WTC11 (cell line): ENCODE results near the gene TMEM185B. TPM values are rescaled to one million over a fixed set of nuclear protein-coding genes. Genes with fewer than 3 reads are reported as not detected.
A peak's percentile ranks its signal among the peaks of the same experiment; 100 is the strongest.

Experiments used
- ATAC-seq: fragments of 200-7000 bp; cut with Tn5 transposase; 2 replicates; pipeline ENCODE4 v1.10.0; 2021; ENCODE audit warnings: mild to moderate bottlenecking, moderate library complexity
- CTCF ChIA-PET: fragments of 300-600 bp; sonication (Branson Sonifier 250); formaldehyde crosslinking; loops from one replicate; lab custom pipeline; 2021; ENCODE audit warnings: antibody characterized with exemption; lab: Charles Lee
- POLR2A ChIA-PET: fragments of 350-600 bp; sonication (Branson Sonifier 250); formaldehyde crosslinking; loops from one replicate; lab custom pipeline; 2021; ENCODE audit warnings: antibody characterized with exemption; lab: Charles Lee
- DNase-seq: peaks from one replicate; pipeline ENCODE4 v3.0.0; 2021; ENCODE audit warnings: low spot score
- H3K27ac Mint-ChIP-seq: 2 replicates; pipeline ENCODE4 v1.8.0; 2021; ENCODE audit warnings: mixed read lengths
- H3K27me3 Mint-ChIP-seq: 2 replicates; pipeline ENCODE4 v1.8.0; 2021; ENCODE audit warnings: low read depth, mild to moderate bottlenecking, moderate library complexity, mixed read lengths
- H3K36me3 Mint-ChIP-seq: 2 replicates; pipeline ENCODE4 v1.8.0; 2021; ENCODE audit warnings: mixed read lengths
- H3K4me1 Mint-ChIP-seq: 2 replicates; pipeline ENCODE4 v1.8.0; 2022; ENCODE audit warnings: mixed read lengths
- H3K4me3 Mint-ChIP-seq: 2 replicates; pipeline ENCODE4 v1.8.0; 2021; ENCODE audit warnings: mild to moderate bottlenecking, moderate library complexity, mixed read lengths
- H3K9me3 Mint-ChIP-seq: 2 replicates; pipeline ENCODE4 v1.8.0; 2021; ENCODE audit warnings: mixed read lengths
- SMAD4 ChIP-seq: sonication (generic); formaldehyde crosslinking; IDR thresholded peaks from 2 replicates; pipeline ENCODE4 v1.8.0; 2022; ENCODE audit warnings: mild to moderate bottlenecking, missing genetic modification reagents
- TP53 ChIP-seq: sonication (generic); formaldehyde crosslinking; IDR thresholded peaks from 2 replicates; pipeline ENCODE4 v1.8.1; 2023; ENCODE audit warnings: mild to moderate bottlenecking, missing genetic modification reagents
- total RNA-seq: library from RNA; stranded (reverse); gene quantifications from 3 replicates; pipeline ENCODE4 v1.2.3, GENCODE V29; 2021
- TF ChIP-seq, protein P1 (sequence below): fragments of 200-600 bp; IDR thresholded peaks from 2 replicates; pipeline ENCODE4 v1.8.0; 2022; ENCODE audit warnings: antibody characterized with exemption
- TF ChIP-seq, protein P2 (sequence below): sonication (generic); formaldehyde crosslinking; IDR thresholded peaks from 2 replicates; pipeline ENCODE4 v1.8.0; 2022; ENCODE audit warnings: mild to moderate bottlenecking, missing genetic modification reagents

Gene TMEM185B
- total RNA-seq, 1 experiment from 2014 or later, result 9.9 TPM

DNA sequence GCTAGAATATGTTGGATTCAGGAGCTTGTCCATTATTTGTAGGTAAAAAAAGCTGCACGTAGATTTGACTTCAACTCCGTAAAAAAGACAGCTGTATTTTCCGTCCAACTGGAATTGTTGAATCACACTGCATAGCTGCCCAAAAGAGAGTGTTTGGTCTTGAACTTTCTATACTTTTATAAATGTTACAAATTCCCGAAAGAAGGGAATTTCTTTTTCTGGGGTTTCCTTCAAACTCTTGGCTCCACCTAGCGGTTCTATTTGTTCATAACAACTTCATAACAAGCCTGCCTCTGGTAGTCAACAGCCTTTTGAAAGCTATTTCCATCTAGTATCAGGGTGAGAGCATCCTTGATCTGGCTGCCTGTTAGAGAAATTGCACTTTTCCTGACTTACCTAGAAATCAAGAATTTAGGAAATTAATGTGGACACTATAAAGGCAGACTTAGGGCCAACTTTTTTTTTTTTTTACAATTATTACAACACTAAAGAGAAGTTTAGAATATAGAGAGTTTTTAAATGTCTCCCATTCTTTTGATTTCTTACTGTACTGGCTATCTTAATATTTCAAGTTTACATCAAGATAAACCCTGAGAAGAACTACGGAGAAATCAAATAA, 48.1 kb downstream of the TMEM185B start:
- no peak for TF ChIP-seq TP53 (CRISPR knock-in tag)
- TF ChIP-seq, protein P1, sequence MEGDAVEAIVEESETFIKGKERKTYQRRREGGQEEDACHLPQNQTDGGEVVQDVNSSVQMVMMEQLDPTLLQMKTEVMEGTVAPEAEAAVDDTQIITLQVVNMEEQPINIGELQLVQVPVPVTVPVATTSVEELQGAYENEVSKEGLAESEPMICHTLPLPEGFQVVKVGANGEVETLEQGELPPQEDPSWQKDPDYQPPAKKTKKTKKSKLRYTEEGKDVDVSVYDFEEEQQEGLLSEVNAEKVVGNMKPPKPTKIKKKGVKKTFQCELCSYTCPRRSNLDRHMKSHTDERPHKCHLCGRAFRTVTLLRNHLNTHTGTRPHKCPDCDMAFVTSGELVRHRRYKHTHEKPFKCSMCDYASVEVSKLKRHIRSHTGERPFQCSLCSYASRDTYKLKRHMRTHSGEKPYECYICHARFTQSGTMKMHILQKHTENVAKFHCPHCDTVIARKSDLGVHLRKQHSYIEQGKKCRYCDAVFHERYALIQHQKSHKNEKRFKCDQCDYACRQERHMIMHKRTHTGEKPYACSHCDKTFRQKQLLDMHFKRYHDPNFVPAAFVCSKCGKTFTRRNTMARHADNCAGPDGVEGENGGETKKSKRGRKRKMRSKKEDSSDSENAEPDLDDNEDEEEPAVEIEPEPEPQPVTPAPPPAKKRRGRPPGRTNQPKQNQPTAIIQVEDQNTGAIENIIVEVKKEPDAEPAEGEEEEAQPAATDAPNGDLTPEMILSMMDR, result peak; percentile 74
- TF ChIP-seq, protein P2, sequence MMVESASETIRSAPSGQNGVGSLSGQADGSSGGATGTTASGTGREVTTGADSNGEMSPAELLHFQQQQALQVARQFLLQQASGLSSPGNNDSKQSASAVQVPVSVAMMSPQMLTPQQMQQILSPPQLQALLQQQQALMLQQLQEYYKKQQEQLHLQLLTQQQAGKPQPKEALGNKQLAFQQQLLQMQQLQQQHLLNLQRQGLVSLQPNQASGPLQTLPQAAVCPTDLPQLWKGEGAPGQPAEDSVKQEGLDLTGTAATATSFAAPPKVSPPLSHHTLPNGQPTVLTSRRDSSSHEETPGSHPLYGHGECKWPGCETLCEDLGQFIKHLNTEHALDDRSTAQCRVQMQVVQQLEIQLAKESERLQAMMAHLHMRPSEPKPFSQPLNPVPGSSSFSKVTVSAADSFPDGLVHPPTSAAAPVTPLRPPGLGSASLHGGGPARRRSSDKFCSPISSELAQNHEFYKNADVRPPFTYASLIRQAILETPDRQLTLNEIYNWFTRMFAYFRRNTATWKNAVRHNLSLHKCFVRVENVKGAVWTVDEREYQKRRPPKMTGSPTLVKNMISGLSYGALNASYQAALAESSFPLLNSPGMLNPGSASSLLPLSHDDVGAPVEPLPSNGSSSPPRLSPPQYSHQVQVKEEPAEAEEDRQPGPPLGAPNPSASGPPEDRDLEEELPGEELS (CRISPR knock-in tag), result no peak
- no peak for TF ChIP-seq SMAD4 (CRISPR knock-in tag)
- TF ChIP-seq, all 79 proteins: peak for 1
- no peaks in the 10 kb centered on the region for H3K9me3 Mint-ChIP-seq
- CTCF ChIA-PET, result interaction anchor here (0.6 to 2.6 kb wide), 63 partner anchors 8 to 700 kb away, joined by 3 to 32 read pairs (median 4); partner anchors contain the start of genes EPB41L5, TMEM177 and TMEM185B
- DNase-seq (no peak), ATAC-seq (peak; percentile 25; the same call in 1 of the 2 replicates)
- H3K27ac Mint-ChIP-seq, result no peak overlapping the region
- POLR2A ChIA-PET, result interaction anchor here (0.5 to 1.3 kb wide), 3 partner anchors 162 to 605 kb away, joined by 3 to 6 read pairs (median 3); partner anchors contain the start of gene EPB41L5
- H3K4me1 Mint-ChIP-seq, result peaks cover 28% of the 10 kb centered on the region
- H3K36me3 Mint-ChIP-seq, result peaks cover 3% of the 10 kb centered on the region; the same call in 1 of the 2 replicates
- no peaks in the 10 kb centered on the region for H3K27me3 Mint-ChIP-seq
- H3K4me3 Mint-ChIP-seq, result no peak overlapping the region

Other genes with a start within 250 kb of the TMEM185B start
- 34.9 to 40.0 TPM (median 37.7 TPM) in 3 replicates for gene EPB41L5, start 210.3 kb downstream of the TMEM185B start, total RNA-seq
- gene RALB, start 29.5 kb upstream of the TMEM185B start, total RNA-seq, result 17.1 to 18.0 TPM (median 17.9 TPM) in 3 replicates
- 0.14 to 0.26 TPM (median 0.21 TPM) in 3 replicates for gene INHBB, start 122.7 kb upstream of the TMEM185B start, total RNA-seq